IPS DF 4.7 (cell line): ENCODE results near the gene NSUN7.
"Not testable (repeated sequence)": the region's sequence is repeated elsewhere in the genome, so short reads cannot be mapped to it uniquely, and the experiment has no call there.

ENCODE experiments used
- DNase-seq: peaks from one replicate; pipeline ENCODE4 v3.0.0-alpha.2; 2013; ENCODE audit warnings: low spot score; ENCODE audit errors: extremely low read depth

NSUN7 gene

DNA sequence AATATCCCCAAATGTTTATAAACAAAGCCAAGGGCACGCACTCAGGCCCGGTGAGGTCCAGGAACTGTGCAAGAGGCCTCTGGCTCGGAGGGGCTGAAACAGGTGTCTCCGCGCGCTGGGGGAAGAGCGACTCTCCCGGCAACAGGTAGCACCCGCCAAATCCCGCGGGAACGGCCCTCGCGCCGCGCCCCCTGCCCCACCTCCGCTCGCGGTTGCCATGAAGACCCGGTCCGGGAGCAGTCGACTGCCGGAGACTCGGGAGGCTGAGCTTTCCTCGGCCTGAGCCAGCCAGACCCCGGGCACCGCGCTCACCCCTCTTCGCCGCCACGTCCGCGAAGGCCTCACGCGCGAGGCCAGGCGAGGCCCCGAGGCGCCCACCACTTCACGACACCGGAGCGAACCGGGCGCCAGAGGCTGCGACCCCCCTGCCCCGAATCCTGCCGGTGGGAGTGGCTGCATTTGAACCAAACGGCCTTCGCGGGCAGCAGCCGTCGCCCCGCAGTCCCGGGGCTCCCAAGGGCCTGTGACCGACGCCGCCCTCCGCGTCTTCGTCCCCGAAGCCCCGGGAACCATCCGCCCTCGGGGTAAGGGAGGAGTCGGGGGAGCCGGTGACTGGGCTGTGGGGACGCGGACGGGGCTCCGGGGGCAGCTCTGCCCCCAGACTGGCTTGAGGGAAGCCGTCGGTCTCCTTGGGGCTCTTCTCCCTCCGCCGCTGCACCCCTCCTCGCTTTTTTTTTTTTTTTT lies at the start of gene NSUN7:
Gene NSUN7, plus strand, starts transcription at position 239 of the 744 bp plus-strand sequence. CDS start 739 bp downstream, outside the sequence.
- DNase-seq = no peak

DNA sequence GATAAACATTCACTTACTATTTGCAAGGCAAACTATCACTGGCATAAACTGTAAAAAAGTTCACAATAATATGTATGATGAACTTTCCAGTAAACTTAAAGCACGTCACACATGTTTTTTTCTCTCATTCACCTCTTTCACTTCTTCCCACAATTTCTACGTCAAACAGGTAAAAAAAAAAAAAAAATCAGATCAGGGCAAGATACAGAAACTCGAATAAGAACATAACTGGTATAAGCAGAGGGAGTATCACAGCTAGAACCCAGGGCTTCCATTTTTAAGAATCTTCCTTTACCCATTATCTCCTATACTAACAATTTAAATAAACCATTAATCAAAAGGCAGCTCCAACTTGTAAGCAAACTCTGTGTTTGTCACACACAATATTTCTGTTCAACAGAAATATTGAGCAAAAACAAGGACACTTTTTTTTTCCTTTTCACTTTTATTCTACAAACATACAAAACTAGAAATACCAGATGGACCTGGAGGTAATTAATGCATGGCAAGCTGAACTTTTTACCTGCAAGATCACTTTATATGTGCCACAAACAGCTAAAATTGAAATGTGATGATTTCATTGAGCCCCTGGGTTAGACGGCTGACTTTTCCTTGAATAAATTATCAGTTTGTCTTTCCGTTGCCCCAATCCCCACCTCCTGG lies 47.5 kb upstream of the NSUN7 start:
- DNase-seq = no peak

- DNase-seq = no peak
Observed at GRCh38 chr4:40702800-40703151, 47.0 kb upstream of the NSUN7 start.

- no peak for DNase-seq
Observed at GRCh38 chr4:40704073-40704472, 45.7 kb upstream of the NSUN7 start.

GRCh38 chr4:40710484-40711254 lies 39.1 kb upstream of the NSUN7 start:
- DNase-seq = no peak

DNA sequence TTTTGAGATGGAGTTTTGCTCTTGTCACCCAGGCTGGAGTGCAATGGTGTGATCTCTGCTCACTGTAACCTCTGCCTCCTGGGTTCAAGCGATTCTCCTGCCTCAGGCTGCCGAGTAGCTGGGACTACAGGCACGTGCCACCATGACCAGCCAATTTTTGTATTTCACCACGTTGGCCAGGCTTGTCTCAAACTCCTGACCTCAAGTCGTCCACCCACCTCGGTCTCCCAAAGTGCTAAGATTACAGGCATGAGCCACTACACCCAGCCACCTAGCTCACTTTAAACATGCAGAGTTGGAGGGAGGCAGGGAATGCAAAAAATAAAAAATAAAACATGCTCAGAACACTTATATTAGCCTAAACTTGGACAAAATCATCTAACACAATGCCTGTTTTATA lies 36.8 kb upstream of the NSUN7 start:
- DNase-seq = not testable (repeated sequence)

DNA sequence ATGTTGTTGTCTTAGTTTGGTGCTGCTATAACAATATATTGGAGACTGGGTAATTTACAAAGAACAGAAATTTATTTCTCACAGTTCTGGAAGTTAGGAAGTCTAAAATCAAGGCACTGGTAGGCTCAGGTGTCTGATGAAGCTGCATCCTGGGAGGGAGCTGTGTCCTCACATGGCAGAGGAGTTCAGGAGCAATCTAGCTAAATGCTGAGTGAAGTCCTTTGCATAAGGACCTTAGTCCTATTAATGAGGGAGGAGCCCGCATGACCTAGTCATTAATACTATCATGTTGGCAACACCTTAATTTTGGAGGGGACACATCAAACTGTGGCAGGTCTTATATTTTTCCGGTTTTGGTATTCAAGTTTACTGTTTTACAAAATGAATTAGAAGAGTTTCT lies 36.0 kb upstream of the NSUN7 start:
- no peak for DNase-seq

DNA sequence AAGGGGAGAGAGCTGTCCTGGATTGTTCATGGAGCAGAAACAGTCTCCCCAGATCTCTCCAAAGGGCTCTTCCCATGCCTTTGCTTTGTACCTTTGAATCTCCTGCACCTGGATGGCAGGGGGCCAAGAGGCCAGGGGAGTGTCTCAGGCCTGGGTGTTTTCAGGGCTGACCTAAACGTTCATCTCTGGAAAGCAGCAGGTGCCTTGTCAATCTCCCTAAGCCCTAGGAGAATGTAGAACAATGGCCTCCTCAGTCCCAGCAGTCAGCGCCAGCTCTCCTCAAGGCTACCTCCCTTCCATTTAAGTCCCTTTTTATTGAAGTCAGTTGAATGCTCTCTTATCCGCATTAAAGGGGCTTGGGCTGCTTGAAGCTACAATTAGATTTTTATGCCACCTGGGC lies 31.2 kb upstream of the NSUN7 start:
- DNase-seq = no peak

- DNase-seq = no peak
Observed at GRCh38 chr4:40719008-40719623, 30.6 kb upstream of the NSUN7 start.

DNA sequence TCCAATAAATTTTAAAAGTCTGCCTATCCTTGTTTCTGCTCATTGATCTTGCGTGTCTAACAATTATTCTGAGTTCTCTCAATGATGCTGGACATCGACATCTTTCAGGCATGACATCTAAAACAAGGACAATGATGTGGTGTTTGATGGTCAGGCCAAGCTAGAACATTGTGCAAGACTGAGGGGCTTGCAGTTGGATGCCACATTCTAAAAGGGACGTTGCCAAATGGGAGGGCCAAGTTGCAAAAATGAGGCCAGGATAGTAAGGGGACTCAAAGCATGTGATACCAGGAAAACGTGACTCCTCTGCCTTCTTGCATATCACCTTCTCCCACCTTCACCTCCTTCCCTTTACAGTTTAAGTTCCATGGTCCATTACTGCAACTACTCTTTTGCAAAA lies 29.4 kb upstream of the NSUN7 start:
- DNase-seq = no peak

- no peak for DNase-seq
Observed at GRCh38 chr4:40720916-40721315, 28.8 kb upstream of the NSUN7 start.

DNA sequence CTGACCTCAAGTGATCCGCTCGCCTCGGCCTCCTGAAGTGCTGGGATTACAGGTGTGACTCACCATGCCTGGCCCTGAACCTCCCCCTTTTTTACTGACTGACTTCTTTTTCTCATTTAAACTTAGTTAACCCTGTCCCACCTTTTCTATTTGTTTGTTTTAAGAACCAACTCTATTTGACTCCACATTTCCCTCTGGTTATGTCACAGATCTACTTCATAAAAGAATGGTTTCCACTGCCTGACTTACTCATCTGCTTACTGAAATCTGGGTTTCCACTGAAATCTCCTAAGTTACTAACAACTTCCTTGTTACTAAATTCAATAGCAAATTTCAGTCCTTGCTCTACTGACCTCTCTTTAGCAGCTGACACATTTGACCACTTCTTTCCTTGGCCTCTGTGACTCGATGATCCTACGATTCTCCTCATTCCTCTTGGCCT lies 28.0 kb upstream of the NSUN7 start:
- no peak for DNase-seq

GRCh38 chr4:40722576-40723161 lies 27.1 kb upstream of the NSUN7 start:
- DNase-seq = no peak

DNA sequence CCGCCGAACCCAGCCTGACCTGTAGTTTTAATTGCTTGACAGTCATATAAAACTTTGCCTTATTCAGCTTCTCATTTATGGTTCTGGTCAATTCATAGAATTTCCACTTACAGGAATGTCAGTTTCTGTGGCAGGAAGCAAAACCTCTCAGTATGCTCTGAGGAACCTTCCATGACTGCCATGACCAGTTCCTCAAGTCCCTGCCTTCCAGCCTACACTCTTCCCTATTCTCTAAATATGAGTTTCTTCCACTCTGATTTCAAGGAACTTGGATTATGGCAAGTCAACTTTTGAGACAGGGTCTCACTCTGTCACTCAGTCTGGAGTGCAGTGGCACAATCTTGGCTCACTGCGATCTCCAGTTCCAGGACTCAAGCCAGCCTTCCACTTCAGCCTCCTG lies 26.0 kb upstream of the NSUN7 start:
- DNase-seq = no peak

DNA sequence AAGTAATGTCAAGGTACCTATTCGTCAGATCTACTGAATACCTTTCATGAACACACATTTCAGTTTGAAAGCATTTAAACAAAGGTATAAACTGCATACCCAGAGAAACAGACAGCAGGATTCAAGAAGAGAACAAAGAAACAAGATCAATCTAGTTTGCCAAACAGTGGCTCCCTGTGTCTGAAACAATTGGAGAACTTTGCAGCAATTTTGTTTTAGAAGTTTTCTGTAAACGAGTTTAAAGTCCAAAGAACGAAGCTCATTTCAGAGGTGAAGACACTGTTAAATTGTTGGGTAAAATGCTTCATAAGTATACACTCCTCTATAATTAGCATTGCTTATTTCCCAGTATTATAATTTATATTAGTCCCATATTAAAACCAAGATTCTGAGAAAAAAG lies 21.4 kb upstream of the NSUN7 start:
- DNase-seq = no peak

DNA sequence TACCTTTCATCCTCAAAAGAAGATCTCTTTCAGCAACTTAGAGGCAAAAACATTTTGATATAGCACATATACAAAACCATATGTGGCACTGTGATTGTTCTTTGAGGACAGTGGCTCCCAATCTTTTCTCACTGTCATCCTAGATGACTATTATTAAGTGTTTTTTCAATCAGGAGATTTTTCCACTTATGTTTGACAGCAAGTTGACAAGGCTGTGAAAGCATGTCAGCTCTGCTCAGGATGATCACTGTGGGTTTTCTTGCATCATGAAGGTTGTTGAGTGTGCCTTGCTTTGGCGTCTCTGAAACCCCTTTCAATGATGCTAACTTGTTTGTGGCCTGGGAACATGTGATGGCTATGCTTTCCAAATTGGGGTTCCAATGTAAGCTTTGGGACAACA lies 20.2 kb upstream of the NSUN7 start:
- no peak for DNase-seq

DNA sequence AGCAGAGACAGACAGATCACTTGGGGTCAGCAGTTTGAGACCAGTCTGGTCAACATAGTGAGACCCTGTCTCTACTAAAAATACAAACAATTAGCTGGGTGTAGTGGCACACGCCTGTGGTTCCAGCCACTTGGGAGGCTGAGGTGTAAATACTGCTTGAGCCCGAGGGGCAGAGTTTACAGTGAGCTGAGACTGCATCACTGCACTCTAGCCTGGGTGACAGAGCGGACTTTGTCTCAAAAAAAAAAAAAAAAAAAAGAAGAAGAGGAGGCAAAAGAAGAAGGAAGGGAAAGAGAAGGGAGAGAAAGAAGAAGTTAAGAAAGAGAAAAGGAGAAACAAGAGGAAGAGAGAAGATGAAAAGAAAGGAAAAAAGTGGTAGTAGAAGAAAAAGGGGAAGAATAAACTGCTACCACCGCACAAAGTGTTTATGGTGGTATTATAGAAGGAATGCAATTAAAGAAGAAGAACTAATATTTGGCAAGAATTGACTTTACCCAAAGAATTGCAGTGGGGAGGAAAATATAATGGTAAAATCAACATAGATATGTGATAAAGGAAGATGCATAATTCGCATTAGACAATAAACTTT lies 19.6 kb upstream of the NSUN7 start:
- no peak for DNase-seq

- DNase-seq = no peak
Observed at GRCh38 chr4:40731361-40731760, 18.4 kb upstream of the NSUN7 start.

DNA sequence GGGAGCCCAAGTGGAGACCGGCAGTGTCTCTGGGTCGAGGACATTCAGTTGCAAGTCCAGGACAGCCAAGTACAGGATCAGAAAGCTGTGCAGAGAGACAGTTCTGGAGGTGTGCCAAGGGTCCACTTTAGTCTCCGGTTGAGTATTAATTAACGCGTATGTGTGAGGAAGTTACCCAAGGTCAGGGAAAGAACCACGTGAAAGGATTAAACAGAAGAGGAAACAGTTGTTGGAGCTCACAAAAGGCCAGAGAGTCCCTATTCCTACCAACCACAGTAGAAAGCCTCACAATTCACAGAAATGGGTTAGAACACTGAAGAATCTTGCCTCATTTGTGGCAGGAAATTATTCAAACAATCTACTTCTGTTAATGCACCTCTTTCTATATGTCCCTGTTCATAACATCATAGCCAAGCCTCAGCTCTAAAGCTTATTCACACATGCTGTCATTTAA lies 17.9 kb upstream of the NSUN7 start:
- DNase-seq = no peak

GRCh38 chr4:40733752-40734151 lies 16.0 kb upstream of the NSUN7 start:
- no peak for DNase-seq

DNA sequence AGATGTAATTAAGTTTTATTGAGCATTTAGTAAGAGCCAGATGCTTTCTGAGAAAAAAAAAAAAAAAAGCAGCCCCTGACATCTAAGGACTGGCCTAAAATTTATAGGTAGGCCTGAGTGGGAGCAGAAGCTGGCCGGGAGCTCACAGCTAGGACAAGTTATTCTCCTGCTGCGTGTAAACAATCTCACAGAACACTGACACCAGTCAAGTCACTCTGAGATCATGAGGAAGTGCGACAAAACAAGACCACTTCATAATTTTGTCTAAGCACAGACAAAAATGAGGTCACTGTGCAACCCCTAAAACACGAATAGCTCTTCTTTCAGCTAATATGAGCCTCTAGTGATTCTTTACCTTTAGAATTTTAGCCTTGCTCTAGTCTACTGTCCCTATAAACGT lies 15.3 kb upstream of the NSUN7 start:
- DNase-seq = no peak
